Measurements from ENCODE around the gene RBM42. TPM values are rescaled to one million over a fixed set of nuclear protein-coding genes. Genes with fewer than 3 reads are reported as not detected.

RBM42 gene
- total and polyA plus RNA-seq, 9 of the 15 experiments (the other 6 are each of a cell fraction or from before 2014, with no cell fraction given) = 5.7 to 149 (median 32.4) TPM

DNA sequence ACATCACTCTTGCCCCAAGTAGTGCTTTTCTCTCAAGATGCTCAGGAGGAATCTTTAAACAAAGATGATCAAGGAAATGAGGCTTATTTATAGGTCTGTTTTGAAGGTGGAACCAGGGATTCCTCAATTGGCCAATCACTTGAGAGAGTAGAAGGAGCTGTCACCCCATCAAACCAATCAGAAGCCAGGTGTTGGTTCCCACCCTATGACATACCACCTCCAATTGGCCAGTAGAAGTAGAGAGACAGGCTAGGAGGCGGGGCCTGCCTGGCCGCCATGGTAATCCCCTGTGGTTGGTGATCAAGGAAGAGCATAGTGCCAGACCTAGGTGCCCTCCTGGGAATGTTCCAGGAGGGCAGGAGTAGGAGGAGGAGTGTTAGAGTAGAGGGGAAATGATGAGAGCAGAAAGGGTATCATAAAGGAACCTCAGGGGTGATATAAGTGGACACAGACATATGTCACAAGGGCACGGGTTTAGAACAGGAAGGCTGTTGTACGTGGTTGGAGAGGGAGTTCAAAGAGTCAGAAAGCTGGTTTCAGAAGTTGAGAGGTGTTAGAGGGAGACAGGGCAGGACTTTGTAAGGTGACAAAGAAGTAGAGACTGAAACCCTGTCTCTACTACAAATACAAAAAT, 32.4 kb upstream of the RBM42 start:
- WGBS (ENCODE audit: insufficient coverage, low coverage, missing lambda C conversion rate) = 8% methylated on average over 4 of the region's 4 CpGs
- peak; percentile 24 to 79 (median 40) for DNase-seq (ENCODE audit: extremely low read depth in 1 of 4, low spot score in 3 of 4)
- no peak for FAIRE-seq
- Histone ChIP-seq H3K27me3 (ENCODE audit: control insufficient read depth in 2 of 2, insufficient read depth in 2 of 2, low read length in 2 of 2) (peaks cover 9 to 14% of the 10 kb centered on the region in 2 experiments; a peak in 4 of 5 replicates), H3K9me3 (replicated peaks; ENCODE audit: control insufficient read depth, insufficient read depth, low read depth, low read length) (no peaks in the 10 kb centered on the region), H3K36me3 (ENCODE audit: control insufficient read depth, insufficient read depth, low read length) (no peaks in the 10 kb centered on the region), H3K9me1 (ENCODE audit: control insufficient read depth, insufficient read depth, low read length) (no peaks in the 10 kb centered on the region), H3K4me1 (replicated peaks in 1 of 2; ENCODE audit: control insufficient read depth in 2 of 2, insufficient read depth in 2 of 2, low read length in 2 of 2) (no peaks in the 10 kb centered on the region; a peak in 1 of 5 replicates), H4K20me1 (replicated peaks; ENCODE audit: control insufficient read depth, insufficient read depth, low read length) (no peaks in the 10 kb centered on the region), H3K4me3 (no peak overlapping the region), H3K9ac (ENCODE audit: insufficient read depth in 1 of 2, low read depth in 2 of 2, low read length in 2 of 2) (no peak overlapping the region), H3K27ac (ENCODE audit: extremely low read depth, low read depth, low read length) (no peak overlapping the region), H3K4me2 (ENCODE audit: insufficient read depth, low read length) (no peak overlapping the region), H3K79me2 (ENCODE audit: control insufficient read depth, insufficient read depth, low read length) (no peaks in the 10 kb centered on the region), H2AFZ (ENCODE audit: low read depth, low read length) (peak overlapping the region; percentile 56; the same call in 1 of the 2 replicates)
- TF ChIP-seq, protein P1, sequence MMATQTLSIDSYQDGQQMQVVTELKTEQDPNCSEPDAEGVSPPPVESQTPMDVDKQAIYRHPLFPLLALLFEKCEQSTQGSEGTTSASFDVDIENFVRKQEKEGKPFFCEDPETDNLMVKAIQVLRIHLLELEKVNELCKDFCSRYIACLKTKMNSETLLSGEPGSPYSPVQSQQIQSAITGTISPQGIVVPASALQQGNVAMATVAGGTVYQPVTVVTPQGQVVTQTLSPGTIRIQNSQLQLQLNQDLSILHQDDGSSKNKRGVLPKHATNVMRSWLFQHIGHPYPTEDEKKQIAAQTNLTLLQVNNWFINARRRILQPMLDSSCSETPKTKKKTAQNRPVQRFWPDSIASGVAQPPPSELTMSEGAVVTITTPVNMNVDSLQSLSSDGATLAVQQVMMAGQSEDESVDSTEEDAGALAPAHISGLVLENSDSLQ (IDR thresholded peaks at IDR 0.05) = peak; percentile 96
- peak; percentile 80 for TF ChIP-seq EHMT2 (IDR thresholded peaks at IDR 0.05)
- no peak for TF ChIP-seq TCF7 (IDR thresholded peaks at IDR 0.05; ENCODE audit: borderline replicate concordance)
- peak; percentile 64 for TF ChIP-seq ASH1L (IDR thresholded peaks at IDR 0.05; ENCODE audit: borderline replicate concordance, low read depth, partially characterized antibody)
- peak; percentile 81 for TF ChIP-seq NFYB (IDR thresholded peaks at IDR 0.05; ENCODE audit: extremely low read depth, insufficient read length)
- peak; percentile 41 for TF ChIP-seq RBM25 (IDR thresholded peaks at IDR 0.05; ENCODE audit: low read depth, low read length, severe bottlenecking)
- TF ChIP-seq, protein P2, sequence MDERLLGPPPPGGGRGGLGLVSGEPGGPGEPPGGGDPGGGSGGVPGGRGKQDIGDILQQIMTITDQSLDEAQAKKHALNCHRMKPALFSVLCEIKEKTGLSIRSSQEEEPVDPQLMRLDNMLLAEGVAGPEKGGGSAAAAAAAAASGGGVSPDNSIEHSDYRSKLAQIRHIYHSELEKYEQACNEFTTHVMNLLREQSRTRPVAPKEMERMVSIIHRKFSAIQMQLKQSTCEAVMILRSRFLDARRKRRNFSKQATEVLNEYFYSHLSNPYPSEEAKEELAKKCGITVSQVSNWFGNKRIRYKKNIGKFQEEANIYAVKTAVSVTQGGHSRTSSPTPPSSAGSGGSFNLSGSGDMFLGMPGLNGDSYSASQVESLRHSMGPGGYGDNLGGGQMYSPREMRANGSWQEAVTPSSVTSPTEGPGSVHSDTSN (CRISPR knock-in tag; IDR thresholded peaks at IDR 0.05; ENCODE audit: low read depth) = no peak
- TF ChIP-seq, protein P2 (tag; conservative IDR thresholded peaks at IDR 0.05; ENCODE audit: low read depth) = peak; percentile 65
- peak; percentile 68 for TF ChIP-seq FOS (IDR thresholded peaks at IDR 0.05; ENCODE audit: extremely low read depth, insufficient read length)
- no peak for TF ChIP-seq TRIM28 (IDR thresholded peaks at IDR 0.05)
- TF ChIP-seq YY1 (IDR thresholded peaks at IDR 0.05; ENCODE audit: borderline replicate concordance in 1 of 3, control insufficient read depth in 1 of 3, extremely low read depth in 1 of 3, insufficient read depth in 3 of 3, insufficient read length in 1 of 3, insufficient replicate concordance in 2 of 3, low read depth in 1 of 3, low read length in 2 of 3) = peak in 1 of 3 experiments; percentile 45
- TF ChIP-seq MAFG (tag; conservative IDR thresholded peaks at IDR 0.05) = no peak
- TF ChIP-seq HLTF (IDR thresholded peaks at IDR 0.05) = no peak
- TF ChIP-seq, protein P3, sequence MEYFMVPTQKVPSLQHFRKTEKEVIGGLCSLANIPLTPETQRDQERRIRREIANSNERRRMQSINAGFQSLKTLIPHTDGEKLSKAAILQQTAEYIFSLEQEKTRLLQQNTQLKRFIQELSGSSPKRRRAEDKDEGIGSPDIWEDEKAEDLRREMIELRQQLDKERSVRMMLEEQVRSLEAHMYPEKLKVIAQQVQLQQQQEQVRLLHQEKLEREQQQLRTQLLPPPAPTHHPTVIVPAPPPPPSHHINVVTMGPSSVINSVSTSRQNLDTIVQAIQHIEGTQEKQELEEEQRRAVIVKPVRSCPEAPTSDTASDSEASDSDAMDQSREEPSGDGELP (CRISPR knock-in tag; IDR thresholded peaks at IDR 0.05; ENCODE audit: borderline replicate concordance) = no peak
- ChIA-PET CTCF (ENCODE audit: low intra/inter-chr PET ratio) (no interaction called here), POLR2A (interaction anchor here (1.2 kb wide), 1 partner anchor 12 kb away, joined by 4 read pairs; no protein-coding TSS in a partner anchor)
- in situ Hi-C loops (cut with MboI) = no loop called here
- no TSS peak for BruUV-seq (replicated peaks)
- intact Hi-C loops (cut with micrococcal nuclease) = no loop called here
- peak; percentile 94 for ATAC-seq

All from K562 (cell line).